Adrenal gland (tissue), 12 donors: ENCODE results near the gene NTF3. TPM values are rescaled to one million over a fixed set of nuclear protein-coding genes. Genes with fewer than 3 reads are reported as not detected.
"Not testable (repeated sequence)": the region's sequence is repeated elsewhere in the genome, so short reads cannot be mapped to it uniquely, and the experiment has no call there.

Experiments used
- DNase-seq, 7 donors: peaks; one replicate each; pipeline ENCODE4 v3.0.0-alpha.2; 2019 to 2020
- H3K27ac ChIP-seq, 5 donors: fragments of 200-600 bp; sonication (generic) in 4 of 5; 1 replicate in 3 of 5; 2 replicates in 2 of 5; pipeline versions ENCODE4 v1.5.1 to v1.8.0; 2016 to 2020; ENCODE audit warnings: mild to moderate bottlenecking in 1 of 5
- H3K27me3 ChIP-seq: fragments of 200-600 bp; 2 replicates; pipeline ENCODE4 v1.8.0; 2021
- H3K36me3 ChIP-seq, 2 donors: fragments of 200-600 bp; replicated peaks in 1 of 2; 1 replicate in 1 of 2; 2 replicates in 1 of 2; pipeline versions ENCODE4 v1.5.1 to v1.8.0; 2018 to 2022
- H3K4me1 ChIP-seq, 2 donors: fragments of 200-600 bp; replicated peaks in 1 of 2; 1 replicate in 1 of 2; 2 replicates in 1 of 2; pipeline versions ENCODE4 v1.5.1 to v1.8.0; 2018 to 2021
- H3K4me3 ChIP-seq, 4 donors: fragments of 200-600 bp; sonication (generic) in 3 of 4; one replicate each; pipeline ENCODE4 v1.5.1; 2016 to 2018
- H3K9me3 ChIP-seq, 3 donors: fragments of 200-600 bp; sonication (generic) in 1 of 3; replicated peaks in 1 of 3; 1 replicate in 2 of 3; 2 replicates in 1 of 3; pipeline versions ENCODE4 v1.5.1 to v1.8.0; 2016 to 2021
- CTCF ChIP-seq, 6 experiments: fragments of 450-650 bp in 4 of 6; fragments of 200-600 bp in 2 of 6; sonication (generic) in 1 of 6; IDR thresholded peaks; 1 replicate in 5 of 6; 2 replicates in 1 of 6; pipeline versions ENCODE4 v1.5.1 to v1.8.0; 2016 to 2021; ENCODE audit warnings: antibody characterized with exemption in 6 of 6, mild to moderate bottlenecking in 2 of 6, moderate library complexity in 1 of 6
- POLR2A ChIP-seq, 2 donors: fragments of 450-650 bp; IDR thresholded peaks; one replicate each; pipeline ENCODE4 v1.6.1; 2017; ENCODE audit warnings: antibody characterized with exemption in 2 of 2, mild to moderate bottlenecking in 2 of 2, moderate library complexity in 1 of 2
- WGBS, 4 donors: extraction: QIAGEN DNeasy Blood & Tissue Kit in 2 of 4; methylation state at CpG; one replicate each; pipeline versions ENCODE4 v1.1.5 to v1.1.7; 2013 to 2017; 5-methylcytosine and 5-hydroxymethylcytosine counted together
- intact Hi-C, 2 donors: fragments of 100-400 bp; cut with DNase I; formaldehyde crosslinking; loops; one replicate each; pipeline versions ENCODE4 v1.14.1 to v1.15.0; 2022 to 2023
- polyA plus RNA-seq, 3 donors: library from polyadenylated mRNA; stranded (reverse); fragments of 200-250 nt in 2 of 3; fragments of 350-450 nt in 1 of 3; fragmentation: Illumina TruSeq in 1 of 3; extraction: RNeasy Lipid Tissue Mini Kit (QIAGEN cat#74804) in 1 of 3; gene quantifications; one replicate each; pipeline ENCODE4 v1.2.3, GENCODE V29; 2013 to 2014
- total RNA-seq, 9 donors: library from RNA; depleted of rRNA in 4 of 9; stranded (reverse); fragments of >200 nt in 4 of 9; fragments of 120-200 nt in 1 of 9; fragmentation: NEBNext Ultra II Directional in 1 of 9; extraction: Animal tissue kit (Norgen Biotek cat#: 25700) in 1 of 9; gene quantifications; one replicate each; pipeline versions ENCODE4 v1.1.0 to v1.2.4, GENCODE V29; 2013 to 2023
- donor health status: healthy with polysubstance abuse.
- donor health status: Bipolar disorder and iron deficiency.
- donor health status: DM: yes; HTN: yes; CAD: no.
- donor health status: DM: no; HTN: no; CAD: no.
- donor health status: DM: no; HTN: no; CAD: no.
- donor health status: DM: yes; HTN: yes; CAD: no.

NTF3 gene
- total and polyA plus RNA-seq, 12 donors: 0.28 to 2.9 (median 0.73) TPM; not detected in 2

GRCh38 chr12:5535541-5535940 lies 103.6 kb downstream of the NTF3 start:
- TF ChIP-seq POLR2A (IDR thresholded peaks at IDR 0.05) (no peak), CTCF (IDR thresholded peaks at IDR 0.05) (no peak)
- H3K9me3 ChIP-seq: no peaks in the 10 kb centered on the region
- intact Hi-C loops: no loop called here
- H3K36me3 ChIP-seq: no peaks in the 10 kb centered on the region
- no peaks in the 10 kb centered on the region for H3K4me1 ChIP-seq
- no peaks in the 10 kb centered on the region for H3K27me3 ChIP-seq
- H3K27ac ChIP-seq: no peak overlapping the region
- no peak overlapping the region for H3K4me3 ChIP-seq
- 70 to 78% (median 73%) methylated on average over 3 of the region's 3 CpGs for WGBS, 4 donors
- DNase-seq: no peak

GRCh38 chr12:5537026-5537615 lies 105.2 kb downstream of the NTF3 start:
- H3K4me1 ChIP-seq, H3K4me3 ChIP-seq, H3K27ac ChIP-seq, intact Hi-C loops, H3K27me3 ChIP-seq, DNase-seq, H3K36me3 ChIP-seq, H3K9me3 ChIP-seq: not testable (repeated sequence)
- WGBS, 4 donors: 26 to 32% (median 30%) methylated on average over 4 to 13 of the region's 13 CpGs

GRCh38 chr12:5537771-5538170 lies 105.9 kb downstream of the NTF3 start:
- no peak for TF ChIP-seq POLR2A (IDR thresholded peaks at IDR 0.05)
- TF ChIP-seq CTCF (IDR thresholded peaks at IDR 0.05): no peak
- Histone ChIP-seq H3K4me1 (no peaks in the 10 kb centered on the region), H3K27me3 (no peaks in the 10 kb centered on the region), H3K9me3 (no peaks in the 10 kb centered on the region), H3K36me3 (no peaks in the 10 kb centered on the region), H3K27ac (no peak overlapping the region), H3K4me3 (no peak overlapping the region)
- intact Hi-C loops: no loop called here
- 76 to 84% (median 81%) methylated on average over 8 of the region's 8 CpGs for WGBS, 4 donors
- no peak for DNase-seq
